ENCODE results near the gene WASF2. TPM values are rescaled to one million over a fixed set of nuclear protein-coding genes. Genes with fewer than 3 reads are reported as not detected.
"Not testable (repeated sequence)": the region's sequence is repeated elsewhere in the genome, so short reads cannot be mapped to it uniquely, and the experiment has no call there.

Gene WASF2
- total RNA-seq, 1 experiment from 2014 or later, result 65.9 TPM

GRCh38 chr1:27405598-27406361, 84.2 kb downstream of the WASF2 start:
- H3K9me3 Mint-ChIP-seq; H3K4ac ChIP-seq (ENCODE audit: low read depth, low read length); H2BK20ac ChIP-seq (ENCODE audit: low read depth, low read length, poor library complexity, severe bottlenecking); H3K4me2 ChIP-seq (ENCODE audit: insufficient read depth, insufficient read length, low read length); H3K23me2 ChIP-seq (ENCODE audit: insufficient read length, low read depth, low read length, poor library complexity, severe bottlenecking); H3T11ph ChIP-seq (ENCODE audit: low read length); H3K9me3 ChIP-seq (ENCODE audit: control insufficient read depth, low read depth, low read length); H4K5ac ChIP-seq (ENCODE audit: insufficient read length, low read depth, low read length); H3K79me2 ChIP-seq (ENCODE audit: insufficient read depth, low read length); H3K23ac ChIP-seq (ENCODE audit: insufficient read length, low read depth, low read length); H2BK5ac ChIP-seq (ENCODE audit: insufficient read length, low read length); H2AFZ ChIP-seq (ENCODE audit: low read length); H3K27me3 ChIP-seq (ENCODE audit: insufficient read depth, low read length); H3K27me3 Mint-ChIP-seq (ENCODE audit: low read depth); H2BK120ac ChIP-seq (ENCODE audit: low read depth, low read length, poor library complexity, severe bottlenecking); H3K9ac ChIP-seq (ENCODE audit: extremely low read depth, insufficient read length, low read length); H3K14ac ChIP-seq (ENCODE audit: insufficient read depth, low read length); H2BK15ac ChIP-seq (ENCODE audit: low read depth, low read length); H3K79me1 ChIP-seq (ENCODE audit: insufficient read depth, low read depth, low read length, poor library complexity, severe bottlenecking); H3K18ac ChIP-seq (ENCODE audit: insufficient read length, low read depth, low read length); H3K56ac ChIP-seq (ENCODE audit: insufficient read length, low read depth, low read length); H4K91ac ChIP-seq (ENCODE audit: insufficient read length, low read depth, low read length); H4K20me1 ChIP-seq (ENCODE audit: control insufficient read depth, insufficient read depth, insufficient read length); H4K8ac ChIP-seq (replicated peaks; ENCODE audit: insufficient read length, low read depth, low read length); H2BK12ac ChIP-seq (ENCODE audit: insufficient read length, low read depth, low read length); H2AK5ac ChIP-seq (ENCODE audit: insufficient read length, low read length); H3K27ac ChIP-seq (ENCODE audit: insufficient read length, low read depth, low read length); H3K4me1 ChIP-seq (ENCODE audit: insufficient read depth, low read length): not testable (repeated sequence)
- H3K27ac Mint-ChIP-seq, result peak overlapping the region; percentile 92 to 98 (median 93); a peak in 6 of 7 replicates
- WGBS (ENCODE audit: extremely low coverage, insufficient read length, low lambda C conversion rate), result no CpG with 5 or more reads among the region's 18 CpGs
- DNase-seq, result peak; percentile 79
- peaks cover 34 to 51% of the 10 kb centered on the region in 2 experiments for H3K4me1 Mint-ChIP-seq
- H3K36me3 Mint-ChIP-seq (ENCODE audit: insufficient read depth in 1 of 3, low read depth in 3 of 3), result peaks cover 9 to 30% (median 30%) of the 10 kb centered on the region in 3 experiments; a peak in 6 of 7 replicates
- peak overlapping the region in 1 of 2 experiments; percentile 21; a peak in 1 of 5 replicates for H3K4me3 Mint-ChIP-seq
- peak; percentile 57 for TF ChIP-seq CTCF (conservative IDR thresholded peaks at IDR 0.05)
